Activated B cell treated with CpG ODN at 0.5 μM for 24 hours (primary cell): Measurements from ENCODE around the gene MAU2. TPM values are rescaled to one million over a fixed set of nuclear protein-coding genes. Genes with fewer than 3 reads are reported as not detected.

Experiments used
- ATAC-seq: fragments of 200-7000 bp; cut with Tn5 transposase; one replicate; pipeline ENCODE4 v1.10.0; 2021; ENCODE audit warnings: low read depth, mild to moderate bottlenecking, moderate library complexity
- CTCF ChIA-PET: fragments of 350-600 bp; sonication (Branson Sonifier 250); formaldehyde crosslinking; loops from one replicate; lab custom pipeline; 2021; ENCODE audit warnings: antibody characterized with exemption; lab: Charles Lee
- POLR2A ChIA-PET: fragments of 350-600 bp; sonication (Branson Sonifier 250); formaldehyde crosslinking; loops from one replicate; lab custom pipeline; 2021; ENCODE audit warnings: antibody characterized with exemption; lab: Charles Lee
- DNase-seq: peaks from one replicate; pipeline ENCODE4 v3.0.0; 2022
- H3K27ac Mint-ChIP-seq: one replicate; pipeline ENCODE4 v1.8.0; 2020; ENCODE audit warnings: mixed read lengths
- H3K27me3 Mint-ChIP-seq: one replicate; pipeline ENCODE4 v1.8.0; 2021; ENCODE audit warnings: mixed read lengths
- H3K36me3 Mint-ChIP-seq: one replicate; pipeline ENCODE4 v1.8.0; 2021; ENCODE audit warnings: low read depth, mixed read lengths
- H3K4me1 Mint-ChIP-seq: one replicate; pipeline ENCODE4 v1.8.0; 2021; ENCODE audit warnings: mixed read lengths
- H3K4me3 Mint-ChIP-seq: one replicate; pipeline ENCODE4 v1.8.0; 2020; ENCODE audit warnings: mild to moderate bottlenecking, mixed read lengths
- H3K9me3 Mint-ChIP-seq: one replicate; pipeline ENCODE4 v1.8.0; 2020; ENCODE audit warnings: mixed read lengths
- intact Hi-C: fragments of 100-400 bp; cut with micrococcal nuclease; formaldehyde crosslinking; loops from one replicate; pipeline ENCODE4 v1.15.1; 2024
- total RNA-seq: library from RNA; stranded (reverse); gene quantifications from 2 replicates; pipeline ENCODE4 v1.2.3, GENCODE V29; 2022
- TF ChIP-seq, protein P1 (sequence below): fragments of 200-600 bp; IDR thresholded peaks from one replicate; pipeline ENCODE4 v1.8.0; 2022; ENCODE audit warnings: antibody characterized with exemption, mild to moderate bottlenecking

Gene MAU2
- total RNA-seq, 1 donor from 2014 or later, result 126 TPM

DNA sequence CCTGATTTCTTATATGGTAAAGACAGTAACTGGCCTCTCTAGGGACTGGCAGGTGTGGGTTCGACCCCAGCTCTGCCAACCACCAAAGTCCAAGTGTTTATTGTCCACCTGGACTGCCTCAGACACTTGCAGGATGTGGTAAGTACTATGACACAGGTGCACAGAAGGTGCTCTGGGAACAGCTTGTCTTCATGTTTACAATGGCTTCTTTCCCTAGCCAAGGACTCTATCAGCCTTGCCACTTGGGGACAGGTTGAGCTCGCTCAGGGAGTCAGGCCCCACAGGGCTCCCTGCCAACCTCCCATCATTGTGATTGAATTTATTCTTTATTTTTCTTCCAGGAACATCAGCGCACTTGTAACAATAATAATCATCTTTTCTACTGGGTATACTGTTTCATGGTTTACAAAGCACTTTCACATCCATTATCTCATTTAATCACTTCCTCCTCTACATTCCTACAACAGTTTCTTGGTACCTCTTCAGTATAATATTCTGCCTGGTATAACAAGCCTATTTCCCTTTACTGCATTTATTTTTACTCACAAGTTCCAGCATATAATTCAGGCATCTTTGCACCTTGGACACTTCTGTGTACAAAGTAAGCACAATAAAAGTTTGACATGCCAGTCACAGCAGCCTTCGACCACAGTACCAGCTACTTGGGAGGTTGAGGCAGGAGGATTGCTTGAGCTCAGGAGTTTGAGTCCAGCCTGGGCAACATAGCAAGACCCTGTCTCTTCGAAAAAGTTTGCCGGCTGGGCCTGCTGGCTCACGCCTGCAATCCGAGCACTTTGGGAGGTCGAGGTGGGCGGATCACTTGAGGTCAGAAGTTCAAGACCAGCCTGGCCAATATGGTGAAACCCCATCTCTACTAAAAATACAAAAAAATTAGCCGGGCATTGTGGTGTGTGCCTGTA, 60.6 kb downstream of the MAU2 start:
- no peaks in the 10 kb centered on the region for H3K9me3 Mint-ChIP-seq
- ATAC-seq, result no peak
- intact Hi-C loops, result loop anchor here (10.0 kb wide), 1 partner anchor 234 kb away; the partner anchor contains the start of gene PBX4
- H3K4me1 Mint-ChIP-seq, result peaks cover 7% of the 10 kb centered on the region
- TF ChIP-seq, protein P1, sequence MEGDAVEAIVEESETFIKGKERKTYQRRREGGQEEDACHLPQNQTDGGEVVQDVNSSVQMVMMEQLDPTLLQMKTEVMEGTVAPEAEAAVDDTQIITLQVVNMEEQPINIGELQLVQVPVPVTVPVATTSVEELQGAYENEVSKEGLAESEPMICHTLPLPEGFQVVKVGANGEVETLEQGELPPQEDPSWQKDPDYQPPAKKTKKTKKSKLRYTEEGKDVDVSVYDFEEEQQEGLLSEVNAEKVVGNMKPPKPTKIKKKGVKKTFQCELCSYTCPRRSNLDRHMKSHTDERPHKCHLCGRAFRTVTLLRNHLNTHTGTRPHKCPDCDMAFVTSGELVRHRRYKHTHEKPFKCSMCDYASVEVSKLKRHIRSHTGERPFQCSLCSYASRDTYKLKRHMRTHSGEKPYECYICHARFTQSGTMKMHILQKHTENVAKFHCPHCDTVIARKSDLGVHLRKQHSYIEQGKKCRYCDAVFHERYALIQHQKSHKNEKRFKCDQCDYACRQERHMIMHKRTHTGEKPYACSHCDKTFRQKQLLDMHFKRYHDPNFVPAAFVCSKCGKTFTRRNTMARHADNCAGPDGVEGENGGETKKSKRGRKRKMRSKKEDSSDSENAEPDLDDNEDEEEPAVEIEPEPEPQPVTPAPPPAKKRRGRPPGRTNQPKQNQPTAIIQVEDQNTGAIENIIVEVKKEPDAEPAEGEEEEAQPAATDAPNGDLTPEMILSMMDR, result no peak
- ChIA-PET POLR2A (interaction anchor here (0.8 kb wide), 1 partner anchor 8 kb away, joined by 3 read pairs; no protein-coding TSS in a partner anchor), CTCF (interaction anchor here (1.5 kb wide), 1 partner anchor 25 kb away, joined by 3 read pairs; no protein-coding TSS in a partner anchor)
- no peak for DNase-seq
- H3K27me3 Mint-ChIP-seq, result no peaks in the 10 kb centered on the region
- no peak overlapping the region for H3K27ac Mint-ChIP-seq
- H3K4me3 Mint-ChIP-seq, result no peak overlapping the region
- H3K36me3 Mint-ChIP-seq, result no peaks in the 10 kb centered on the region

DNA sequence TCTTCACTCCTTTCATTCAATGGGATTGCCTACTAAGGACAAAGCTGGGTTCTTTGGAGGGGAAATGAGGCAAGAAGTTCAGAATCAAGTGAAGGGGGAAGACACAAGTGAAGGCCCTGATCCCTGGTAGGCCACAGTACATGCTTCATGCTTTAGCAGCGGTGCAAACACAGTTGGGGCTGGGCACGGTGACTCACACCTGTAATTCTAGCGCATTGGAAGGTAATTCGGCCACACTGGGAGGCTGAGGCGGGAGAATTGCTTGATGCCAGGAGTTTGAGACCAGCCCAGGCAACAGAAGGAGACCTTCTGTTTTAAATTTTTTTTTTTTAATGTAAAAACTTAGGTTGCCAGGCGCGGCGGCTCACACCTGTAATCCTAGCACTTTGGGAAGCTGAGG, 61.5 kb downstream of the MAU2 start:
- intact Hi-C loops, result loop anchor here (10.0 kb wide), 1 partner anchor 233 kb away; the partner anchor contains the start of gene PBX4
- Mint-ChIP-seq H3K36me3 (no peaks in the 10 kb centered on the region), H3K27me3 (no peaks in the 10 kb centered on the region), H3K9me3 (no peaks in the 10 kb centered on the region), H3K27ac (no peak overlapping the region), H3K4me1 (peaks cover 15% of the 10 kb centered on the region), H3K4me3 (no peak overlapping the region)
- DNase-seq, result no peak
- ATAC-seq, result no peak
- POLR2A ChIA-PET, result no interaction called here
- CTCF ChIA-PET, result interaction anchor here (1.5 kb wide), 1 partner anchor 25 kb away, joined by 3 read pairs; no protein-coding TSS in a partner anchor
- TF ChIP-seq, protein P1, result no peak

GRCh38 chr19:19384486-19384885, 63.9 kb downstream of the MAU2 start:
- CTCF ChIA-PET, result interaction anchor here (1.6 to 2.3 kb wide), 2 partner anchors 11 to 21 kb away, joined by 4 to 6 read pairs; partner anchors contain the start of gene GATAD2A
- no peak for DNase-seq
- no peaks in the 10 kb centered on the region for H3K27me3 Mint-ChIP-seq
- H3K27ac Mint-ChIP-seq, result no peak overlapping the region
- ATAC-seq, result no peak
- TF ChIP-seq, protein P1, result no peak
- intact Hi-C loops, result loop anchor here (10.0 kb wide), 1 partner anchor 230 kb away; the partner anchor contains the start of gene PBX4
- H3K36me3 Mint-ChIP-seq, result peaks cover 3% of the 10 kb centered on the region
- H3K4me3 Mint-ChIP-seq, result peak overlapping the region; percentile 87
- no peaks in the 10 kb centered on the region for H3K9me3 Mint-ChIP-seq
- POLR2A ChIA-PET, result interaction anchor here (0.7 to 1.9 kb wide), 9 partner anchors 9 to 105 kb away, joined by 3 to 24 read pairs (median 11); no protein-coding TSS in a partner anchor
- peaks cover 38% of the 10 kb centered on the region for H3K4me1 Mint-ChIP-seq

DNA sequence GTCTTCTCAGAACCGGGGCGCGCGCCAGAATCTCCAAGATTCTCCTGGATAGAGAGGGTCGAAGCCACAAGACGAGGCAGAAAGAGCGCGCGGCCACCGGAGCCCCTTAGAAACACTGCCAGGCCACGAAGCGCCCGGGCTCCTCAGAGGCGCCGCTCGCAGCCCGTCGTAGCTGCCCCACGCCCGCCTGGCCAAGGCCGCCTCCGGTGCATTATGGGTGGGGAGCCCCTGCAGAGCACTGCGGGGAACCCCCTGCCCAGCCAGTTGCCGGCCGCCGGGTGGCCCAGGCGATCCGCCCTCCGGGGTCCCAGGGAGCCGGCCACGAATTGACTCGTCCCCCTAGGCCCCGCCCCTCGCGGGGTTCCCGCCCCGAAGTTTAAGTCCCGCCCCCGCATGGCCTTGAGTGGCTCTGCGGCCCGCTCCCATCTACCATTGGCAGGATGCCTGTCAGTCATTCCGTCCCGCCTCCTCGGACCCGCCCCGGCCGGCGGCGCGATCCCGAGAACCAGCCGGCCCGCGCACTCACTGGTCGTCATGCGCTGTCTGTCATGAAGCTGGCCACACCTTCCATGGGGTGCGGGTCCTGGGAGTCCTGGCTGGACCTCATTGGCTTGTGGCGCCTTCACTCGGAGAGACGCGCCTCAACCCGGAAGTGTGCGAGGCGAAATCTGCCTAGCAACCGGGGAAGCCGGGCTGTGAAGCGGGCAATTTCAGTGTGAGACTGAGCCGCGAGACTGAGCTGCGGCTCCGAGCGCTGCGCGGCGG, 64.7 kb downstream of the MAU2 start:
- TF ChIP-seq, protein P1, result no peak
- ChIA-PET CTCF (interaction anchor here (0.9 to 2.3 kb wide), 8 partner anchors 10 to 110 kb away, joined by 3 to 10 read pairs (median 4); partner anchors contain the start of gene GATAD2A), POLR2A (interaction anchor here (0.5 to 1.9 kb wide), 21 partner anchors 9 to 516 kb away, joined by 3 to 29 read pairs (median 5); partner anchors contain the start of genes GATAD2A, NDUFA13 and ZNF93)
- H3K4me3 Mint-ChIP-seq, result peak overlapping the region; percentile 87
- H3K36me3 Mint-ChIP-seq, result peaks cover 8% of the 10 kb centered on the region
- no peaks in the 10 kb centered on the region for H3K27me3 Mint-ChIP-seq
- intact Hi-C loops, result loop anchor here (1.0 to 10.0 kb wide), 9 partner anchors 12 to 278 kb away; partner anchors contain the start of genes ATP13A1, GATAD2A, MAU2 and NDUFA13
- H3K4me1 Mint-ChIP-seq, result peaks cover 43% of the 10 kb centered on the region
- peak overlapping the region; percentile 83 for H3K27ac Mint-ChIP-seq
- ATAC-seq (peak; percentile 89), DNase-seq (peak; percentile 98)
- no peaks in the 10 kb centered on the region for H3K9me3 Mint-ChIP-seq
